IPS-18a (cell line): Measurements from ENCODE around the gene THADA.

Experiments used
- H3K27ac ChIP-seq: one replicate; pipeline ENCODE4 v1.5.1; 2013; ENCODE audit warnings: low read length
- H3K27me3 ChIP-seq: one replicate; pipeline ENCODE4 v1.6.1; 2013; ENCODE audit warnings: mild to moderate bottlenecking, low read length; ENCODE audit not compliant: control insufficient read depth, insufficient read depth
- H3K36me3 ChIP-seq: one replicate; pipeline ENCODE4 v1.6.1; 2013; ENCODE audit warnings: low read depth, low read length; ENCODE audit not compliant: control insufficient read depth
- H3K4me1 ChIP-seq: one replicate; pipeline ENCODE4 v1.6.1; 2013; ENCODE audit warnings: low read depth, low read length; ENCODE audit not compliant: control insufficient read depth
- H3K4me3 ChIP-seq: one replicate; pipeline ENCODE4 v1.5.1; 2013; ENCODE audit warnings: low read length
- H3K9ac ChIP-seq: one replicate; pipeline ENCODE4 v1.6.1; 2013; ENCODE audit warnings: mild to moderate bottlenecking, low read length, moderate library complexity
- H3K9me3 ChIP-seq: one replicate; pipeline ENCODE4 v1.6.1; 2013; ENCODE audit warnings: low read depth, low read length; ENCODE audit not compliant: control insufficient read depth

THADA gene

GRCh38 chr2:43473767-43474166, 122.1 kb downstream of the THADA start:
- Histone ChIP-seq H3K27ac (no peak overlapping the region), H3K4me3 (no peak overlapping the region), H3K9me3 (no peaks in the 10 kb centered on the region), H3K4me1 (peaks cover 9% of the 10 kb centered on the region), H3K36me3 (no peaks in the 10 kb centered on the region), H3K9ac (no peak overlapping the region), H3K27me3 (no peaks in the 10 kb centered on the region)

GRCh38 chr2:43472527-43473194, 123.2 kb downstream of the THADA start:
- Histone ChIP-seq H3K4me3 (no peak overlapping the region), H3K27ac (no peak overlapping the region), H3K9me3 (no peaks in the 10 kb centered on the region), H3K4me1 (peaks cover 11% of the 10 kb centered on the region), H3K9ac (no peak overlapping the region), H3K27me3 (no peaks in the 10 kb centered on the region), H3K36me3 (no peaks in the 10 kb centered on the region)

- Histone ChIP-seq H3K4me3 (no peak overlapping the region), H3K9ac (no peak overlapping the region), H3K36me3 (no peaks in the 10 kb centered on the region), H3K9me3 (no peaks in the 10 kb centered on the region), H3K27ac (no peak overlapping the region), H3K27me3 (no peaks in the 10 kb centered on the region), H3K4me1 (peaks cover 11% of the 10 kb centered on the region)
These were observed 126.1 kb downstream of the THADA start for GRCh38 chr2:43469713-43470112.

- H3K9me3 ChIP-seq: no peaks in the 10 kb centered on the region
- H3K36me3 ChIP-seq: no peaks in the 10 kb centered on the region
- no peak overlapping the region for H3K4me3 ChIP-seq
- H3K9ac ChIP-seq: no peak overlapping the region
- H3K27ac ChIP-seq: no peak overlapping the region
- H3K4me1 ChIP-seq: peaks cover 11% of the 10 kb centered on the region
- no peaks in the 10 kb centered on the region for H3K27me3 ChIP-seq
These were observed 126.7 kb downstream of the THADA start for GRCh38 chr2:43469094-43469493.

GRCh38 chr2:43467891-43468290, 127.9 kb downstream of the THADA start:
- Histone ChIP-seq H3K36me3 (no peaks in the 10 kb centered on the region), H3K4me1 (peaks cover 11% of the 10 kb centered on the region), H3K9me3 (no peaks in the 10 kb centered on the region), H3K9ac (no peak overlapping the region), H3K27ac (no peak overlapping the region), H3K4me3 (no peak overlapping the region), H3K27me3 (no peaks in the 10 kb centered on the region)

- H3K27me3 ChIP-seq: no peaks in the 10 kb centered on the region
- H3K9ac ChIP-seq: no peak overlapping the region
- H3K9me3 ChIP-seq: no peaks in the 10 kb centered on the region
- no peak overlapping the region for H3K27ac ChIP-seq
- peaks cover 11% of the 10 kb centered on the region for H3K4me1 ChIP-seq
- H3K36me3 ChIP-seq: no peaks in the 10 kb centered on the region
- no peak overlapping the region for H3K4me3 ChIP-seq
These were observed 130.6 kb downstream of the THADA start for GRCh38 chr2:43465234-43465633.

- H3K9ac ChIP-seq: no peak overlapping the region
- H3K27me3 ChIP-seq: no peaks in the 10 kb centered on the region
- no peaks in the 10 kb centered on the region for H3K36me3 ChIP-seq
- H3K9me3 ChIP-seq: no peaks in the 10 kb centered on the region
- no peak overlapping the region for H3K27ac ChIP-seq
- H3K4me3 ChIP-seq: no peak overlapping the region
- peaks cover 9% of the 10 kb centered on the region for H3K4me1 ChIP-seq
These were observed 131.2 kb downstream of the THADA start for GRCh38 chr2:43464590-43464989.

- H3K9ac ChIP-seq: no peak overlapping the region
These were observed 132.8 kb downstream of the THADA start for GRCh38 chr2:43462866-43463641.

GRCh38 chr2:43461453-43462073, 134.3 kb downstream of the THADA start:
- H3K9ac ChIP-seq: no peak overlapping the region
- no peaks in the 10 kb centered on the region for H3K4me1 ChIP-seq
- no peaks in the 10 kb centered on the region for H3K36me3 ChIP-seq
- no peaks in the 10 kb centered on the region for H3K27me3 ChIP-seq
- no peak overlapping the region for H3K27ac ChIP-seq
- no peaks in the 10 kb centered on the region for H3K9me3 ChIP-seq
- no peak overlapping the region for H3K4me3 ChIP-seq

More at GRCh38 chr2:43462866-43463641, 132.8 kb downstream of the THADA start:
- no peak overlapping the region for H3K4me3 ChIP-seq
- H3K9me3 ChIP-seq: no peaks in the 10 kb centered on the region
- no peaks in the 10 kb centered on the region for H3K36me3 ChIP-seq
- no peaks in the 10 kb centered on the region for H3K4me1 ChIP-seq
- H3K27me3 ChIP-seq: no peaks in the 10 kb centered on the region
- H3K27ac ChIP-seq: no peak overlapping the region

GRCh38 chr2:43460611-43461365, 135.1 kb downstream of the THADA start:
- peaks cover 4% of the 10 kb centered on the region for H3K4me1 ChIP-seq
- no peaks in the 10 kb centered on the region for H3K36me3 ChIP-seq
- no peaks in the 10 kb centered on the region for H3K9me3 ChIP-seq
- H3K9ac ChIP-seq: no peak overlapping the region
- H3K27me3 ChIP-seq: no peaks in the 10 kb centered on the region
- no peak overlapping the region for H3K4me3 ChIP-seq
- H3K27ac ChIP-seq: no peak overlapping the region

- Histone ChIP-seq H3K9ac (no peak overlapping the region), H3K27me3 (no peaks in the 10 kb centered on the region), H3K9me3 (no peaks in the 10 kb centered on the region), H3K4me1 (peaks cover 4% of the 10 kb centered on the region), H3K4me3 (no peak overlapping the region), H3K36me3 (no peaks in the 10 kb centered on the region), H3K27ac (no peak overlapping the region)
These were observed 135.7 kb downstream of the THADA start for GRCh38 chr2:43460174-43460546.
